ENCODE data around the gene HGF. TPM values are rescaled to one million over a fixed set of nuclear protein-coding genes. Genes with fewer than 3 reads are reported as not detected.

Gene HGF
- polyA plus RNA-seq, 3 donors = 18.6 to 24.0 (median 18.9) TPM

GRCh38 chr7:81666209-81666608 lies 103.6 kb downstream of the HGF start:
- Histone ChIP-seq H3K27me3 (ENCODE audit: control insufficient read depth in 2 of 2, insufficient read depth in 2 of 2, low read length in 2 of 2) (no peaks in the 10 kb centered on the region), H3K4me3 (replicated peaks in 1 of 3; ENCODE audit: low read depth in 2 of 3, low read length in 3 of 3) (no peak overlapping the region), H3K9ac (ENCODE audit: insufficient read depth, low read length, poor library complexity, severe bottlenecking) (no peak overlapping the region), H2AFZ (ENCODE audit: insufficient read depth, low read depth, low read length, poor library complexity, severe bottlenecking) (no peak overlapping the region), H3K27ac (ENCODE audit: low read depth in 1 of 2, low read length in 2 of 2) (no peak overlapping the region), H3K4me2 (replicated peaks; ENCODE audit: extremely low read depth, low read length, poor library complexity, severe bottlenecking) (no peak overlapping the region), H3K4me1 (ENCODE audit: control insufficient read depth in 1 of 2, insufficient read depth in 2 of 2, low read length in 2 of 2) (no peaks in the 10 kb centered on the region), H3K9me3 (replicated peaks in 1 of 2; ENCODE audit: control insufficient read depth in 1 of 2, insufficient read depth in 1 of 2, low read length in 2 of 2) (no peaks in the 10 kb centered on the region), H3K79me2 (ENCODE audit: insufficient read depth, low read length) (no peaks in the 10 kb centered on the region), H4K20me1 (ENCODE audit: insufficient read depth, low read length) (no peaks in the 10 kb centered on the region), H3K36me3 (replicated peaks in 1 of 2; ENCODE audit: control insufficient read depth in 1 of 2, insufficient read depth in 2 of 2, low read length in 2 of 2) (no peaks in the 10 kb centered on the region)
- Mint-ChIP-seq H3K9me3 (peaks cover 0 to 6% (median 0%) of the 10 kb centered on the region in 7 donors), H3K4me1 (no peaks in the 10 kb centered on the region), H3K27ac (no peak overlapping the region), H3K27me3 (ENCODE audit: low read depth in 3 of 3) (no peaks in the 10 kb centered on the region), H3K4me3 (no peak overlapping the region), H3K36me3 (no peaks in the 10 kb centered on the region)
- intact Hi-C loops (cut with micrococcal nuclease) = no loop called here
- WGBS (ENCODE audit: insufficient coverage) = no CpG with 5 or more reads among the region's 1 CpG
- TF ChIP-seq, protein P1, sequence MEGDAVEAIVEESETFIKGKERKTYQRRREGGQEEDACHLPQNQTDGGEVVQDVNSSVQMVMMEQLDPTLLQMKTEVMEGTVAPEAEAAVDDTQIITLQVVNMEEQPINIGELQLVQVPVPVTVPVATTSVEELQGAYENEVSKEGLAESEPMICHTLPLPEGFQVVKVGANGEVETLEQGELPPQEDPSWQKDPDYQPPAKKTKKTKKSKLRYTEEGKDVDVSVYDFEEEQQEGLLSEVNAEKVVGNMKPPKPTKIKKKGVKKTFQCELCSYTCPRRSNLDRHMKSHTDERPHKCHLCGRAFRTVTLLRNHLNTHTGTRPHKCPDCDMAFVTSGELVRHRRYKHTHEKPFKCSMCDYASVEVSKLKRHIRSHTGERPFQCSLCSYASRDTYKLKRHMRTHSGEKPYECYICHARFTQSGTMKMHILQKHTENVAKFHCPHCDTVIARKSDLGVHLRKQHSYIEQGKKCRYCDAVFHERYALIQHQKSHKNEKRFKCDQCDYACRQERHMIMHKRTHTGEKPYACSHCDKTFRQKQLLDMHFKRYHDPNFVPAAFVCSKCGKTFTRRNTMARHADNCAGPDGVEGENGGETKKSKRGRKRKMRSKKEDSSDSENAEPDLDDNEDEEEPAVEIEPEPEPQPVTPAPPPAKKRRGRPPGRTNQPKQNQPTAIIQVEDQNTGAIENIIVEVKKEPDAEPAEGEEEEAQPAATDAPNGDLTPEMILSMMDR (IDR thresholded peaks at IDR 0.05) = no peak
- DNase-seq = no peak

- Mint-ChIP-seq H3K27me3 (ENCODE audit: low read depth in 3 of 3) (no peaks in the 10 kb centered on the region), H3K9me3 (peaks cover 0 to 6% (median 3%) of the 10 kb centered on the region in 7 donors), H3K4me3 (no peak overlapping the region), H3K4me1 (no peaks in the 10 kb centered on the region), H3K27ac (no peak overlapping the region), H3K36me3 (no peaks in the 10 kb centered on the region)
- Histone ChIP-seq H3K4me3 (replicated peaks in 1 of 3; ENCODE audit: low read depth in 2 of 3, low read length in 3 of 3) (no peak overlapping the region), H3K9ac (ENCODE audit: insufficient read depth, low read length, poor library complexity, severe bottlenecking) (no peak overlapping the region), H3K27me3 (ENCODE audit: control insufficient read depth in 2 of 2, insufficient read depth in 2 of 2, low read length in 2 of 2) (no peaks in the 10 kb centered on the region), H3K4me1 (ENCODE audit: control insufficient read depth in 1 of 2, insufficient read depth in 2 of 2, low read length in 2 of 2) (no peaks in the 10 kb centered on the region), H3K27ac (ENCODE audit: low read depth in 1 of 2, low read length in 2 of 2) (no peak overlapping the region), H3K4me2 (replicated peaks; ENCODE audit: extremely low read depth, low read length, poor library complexity, severe bottlenecking) (no peak overlapping the region), H3K9me3 (replicated peaks in 1 of 2; ENCODE audit: control insufficient read depth in 1 of 2, insufficient read depth in 1 of 2, low read length in 2 of 2) (no peaks in the 10 kb centered on the region), H2AFZ (ENCODE audit: insufficient read depth, low read depth, low read length, poor library complexity, severe bottlenecking) (no peak overlapping the region), H4K20me1 (ENCODE audit: insufficient read depth, low read length) (no peaks in the 10 kb centered on the region), H3K79me2 (ENCODE audit: insufficient read depth, low read length) (no peaks in the 10 kb centered on the region), H3K36me3 (replicated peaks in 1 of 2; ENCODE audit: control insufficient read depth in 1 of 2, insufficient read depth in 2 of 2, low read length in 2 of 2) (no peaks in the 10 kb centered on the region)
- no peak for DNase-seq
- TF ChIP-seq, protein P1 (IDR thresholded peaks at IDR 0.05) = no peak
- intact Hi-C loops (cut with micrococcal nuclease) = no loop called here
- WGBS (ENCODE audit: insufficient coverage) = no CpG with 5 or more reads among the region's 3 CpGs
Measured at GRCh38 chr7:81665236-81665635, 104.6 kb downstream of the HGF start.
